SH-SY5Y (cell line): Measurements from ENCODE around the gene ADAMTS6.

ENCODE experiments used
- GATA2 ChIP-seq: IDR thresholded peaks from 2 replicates; pipeline ENCODE4 v1.6.1; 2011; ENCODE audit warnings: mild to moderate bottlenecking, low read depth, low read length
- GATA3 ChIP-seq: IDR thresholded peaks from 2 replicates; pipeline ENCODE4 v1.6.1; 2011; ENCODE audit warnings: low read depth, mild to moderate bottlenecking, low read length, moderate library complexity

DNA sequence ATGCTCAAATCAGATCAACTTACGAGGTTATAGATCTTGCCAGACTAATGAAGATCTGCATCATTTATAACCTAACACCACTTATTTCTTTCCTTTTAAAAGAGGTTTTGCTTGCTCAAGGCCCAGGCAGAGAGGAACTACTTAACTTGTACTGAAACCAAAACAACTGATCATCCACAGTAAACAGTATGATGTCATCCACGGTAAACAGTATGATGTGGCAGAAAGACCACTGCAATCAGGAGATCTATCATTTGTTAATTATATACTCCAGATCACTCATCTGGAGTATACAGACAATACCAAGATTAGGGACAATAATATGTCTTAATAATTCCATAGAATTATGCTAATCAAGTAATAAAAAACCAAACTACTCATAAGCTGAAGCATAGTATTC is 116.8 kb downstream of the ADAMTS6 start:
- TF ChIP-seq GATA3: no peak
- TF ChIP-seq GATA2: no peak
